HPDE6-E6E7 (cell line): ENCODE measurements around the gene ADCY4.

Experiments used
- DNase-seq: peaks from one replicate; pipeline ENCODE4 v3.0.0; 2011; ENCODE audit warnings: missing footprints; ENCODE audit errors: extremely low spot score

The ADCY4 gene

DNA sequence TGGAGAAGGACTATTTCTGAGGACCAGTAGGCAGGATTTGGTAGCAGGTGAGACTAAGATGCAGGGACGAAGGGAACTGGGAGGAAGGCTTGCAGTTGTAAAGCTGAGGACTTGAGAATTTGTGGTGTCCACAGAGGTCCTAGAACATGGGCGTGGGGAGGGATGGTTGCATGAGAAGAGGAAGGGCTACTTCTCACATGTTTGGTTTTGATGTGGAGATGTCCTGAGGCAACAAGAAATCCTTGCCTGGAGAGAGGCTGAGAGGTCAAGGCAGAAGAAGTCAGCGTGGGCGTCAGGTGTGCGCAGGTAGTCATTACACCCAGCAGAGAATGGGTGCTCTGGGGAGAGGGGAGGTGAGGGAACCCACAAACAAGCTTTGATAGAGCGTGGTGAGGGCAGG is 57.8 kb downstream of the ADCY4 start:
- no peak for DNase-seq

DNA sequence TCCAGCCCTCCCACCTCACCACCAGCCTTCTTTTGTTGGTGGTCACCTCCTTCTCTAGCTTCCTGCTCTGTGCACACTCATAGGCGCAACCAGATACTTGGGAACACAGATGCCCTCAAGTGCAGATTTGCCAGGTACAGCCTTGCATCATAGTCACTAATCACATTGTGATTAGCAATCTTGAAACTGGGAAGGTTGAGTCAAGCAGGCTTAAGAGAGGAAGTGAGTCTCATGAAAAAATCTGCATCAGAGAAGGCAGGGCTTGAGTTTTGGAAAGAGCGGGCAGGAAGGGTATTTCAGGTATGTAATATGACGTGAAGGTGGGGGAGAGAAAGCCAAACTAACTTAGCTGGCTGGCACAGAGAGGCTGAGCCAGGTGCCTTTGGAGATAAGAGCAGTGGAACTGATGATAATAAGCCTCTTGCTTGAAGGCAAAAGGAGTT is 60.7 kb downstream of the ADCY4 start:
- DNase-seq: peak; percentile 83

DNA sequence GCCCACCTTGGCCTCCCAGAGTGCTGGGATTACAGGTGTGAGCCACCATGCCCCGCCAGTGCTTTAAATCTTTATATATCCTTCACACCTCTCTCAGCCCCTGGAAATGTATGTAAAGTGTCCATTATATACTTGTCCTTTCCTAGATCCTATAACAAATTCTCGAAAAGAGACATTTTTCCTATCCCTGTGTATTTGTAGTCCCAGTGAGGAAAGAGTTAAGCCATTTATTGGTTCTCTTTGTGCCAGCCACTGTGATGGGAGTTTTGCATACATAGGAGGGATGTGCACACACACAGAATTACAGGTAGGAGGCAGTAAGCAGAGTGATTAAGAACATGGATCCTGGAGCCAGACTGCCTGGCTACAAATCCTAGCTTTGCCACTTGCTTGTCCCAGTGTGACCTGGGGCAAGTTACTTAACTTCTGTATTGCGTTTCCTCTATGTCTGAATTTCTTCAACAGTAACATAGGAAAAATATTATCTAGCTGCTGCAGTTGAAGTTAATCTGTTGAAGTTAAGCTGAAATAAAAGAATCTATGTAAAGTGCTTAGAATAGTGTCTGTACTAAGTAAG is 61.4 kb downstream of the ADCY4 start:
- no peak for DNase-seq

DNA sequence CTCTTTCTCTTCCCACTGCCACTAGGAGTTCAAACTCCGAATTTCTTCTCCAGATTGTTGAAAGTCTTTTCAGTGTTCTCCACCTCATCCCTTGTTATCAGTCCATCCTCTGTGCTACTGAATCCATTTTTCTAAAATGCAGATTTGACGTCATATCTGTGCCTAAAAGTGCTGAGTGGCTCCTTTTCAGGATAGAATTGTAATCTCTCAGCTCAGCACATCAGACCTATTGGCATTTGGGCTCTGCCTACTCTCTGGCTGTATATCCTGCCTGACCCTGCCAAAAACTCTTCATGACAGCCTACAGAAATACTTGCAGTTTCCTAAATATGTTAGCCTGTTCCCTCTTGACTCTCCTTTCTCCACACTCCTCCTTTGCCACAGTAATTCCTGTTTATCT is 62.4 kb downstream of the ADCY4 start:
- DNase-seq: no peak

DNA sequence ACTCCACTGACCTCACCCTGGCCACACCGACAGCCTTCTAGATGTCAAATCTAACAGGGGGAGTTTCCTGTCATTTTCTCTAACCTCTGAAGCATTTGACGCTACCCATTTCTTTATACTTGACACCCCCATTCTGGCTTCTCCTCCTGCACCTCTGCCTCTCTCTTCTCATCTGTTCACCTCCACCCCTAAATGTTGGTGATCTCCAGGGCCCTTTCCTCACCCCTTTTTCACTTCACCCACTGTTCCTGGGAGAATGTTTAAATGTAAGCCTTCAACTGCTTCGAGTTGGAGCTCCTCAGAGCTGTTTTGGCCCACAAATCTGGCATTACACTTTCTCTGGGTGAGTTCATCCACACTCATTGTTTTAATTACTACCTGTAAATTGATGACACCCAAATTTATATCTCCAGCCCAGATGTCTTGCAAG is 63.0 kb downstream of the ADCY4 start:
- DNase-seq: no peak

DNA sequence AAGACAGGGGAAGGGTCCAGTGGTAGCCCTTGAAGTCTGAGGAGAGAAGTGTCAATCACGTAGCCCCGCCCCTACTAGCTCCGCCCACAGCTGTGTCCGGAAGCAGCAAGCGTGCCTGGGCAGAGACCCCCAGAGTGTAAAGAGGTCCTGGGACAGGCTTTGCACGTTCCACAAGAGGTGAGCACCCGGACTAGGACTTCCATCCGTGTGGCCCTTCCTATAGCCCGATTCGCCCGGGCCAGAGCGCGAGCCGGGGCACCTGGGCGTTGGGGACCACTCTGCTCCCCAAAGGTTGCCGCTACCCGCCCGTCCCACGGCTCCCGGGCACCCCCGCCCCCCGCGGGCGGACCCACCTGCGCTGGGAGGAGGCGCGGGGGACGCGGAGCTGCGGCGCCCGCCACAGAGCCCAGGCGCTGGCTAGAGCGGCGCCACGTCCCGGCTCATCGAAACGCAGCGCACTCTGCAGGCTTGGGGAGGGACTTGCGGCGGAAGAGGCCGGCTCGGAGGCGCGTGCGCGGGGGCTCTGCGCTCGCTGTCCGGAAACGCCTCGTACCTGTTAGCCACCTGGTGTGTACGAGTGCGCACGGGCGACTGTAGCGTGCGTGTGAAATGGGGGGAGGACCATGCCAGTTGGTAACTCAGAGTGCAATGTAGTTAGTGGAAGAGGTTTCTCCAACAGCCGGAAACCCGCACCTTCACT is 63.6 kb downstream of the ADCY4 start, which contains the start of gene RABGGTA:
RABGGTA (minus strand) TSS at position 464 of the 700 bp plus-strand sequence. CDS start 482 bp downstream, outside the sequence.
- peak; percentile 93 for DNase-seq

DNA sequence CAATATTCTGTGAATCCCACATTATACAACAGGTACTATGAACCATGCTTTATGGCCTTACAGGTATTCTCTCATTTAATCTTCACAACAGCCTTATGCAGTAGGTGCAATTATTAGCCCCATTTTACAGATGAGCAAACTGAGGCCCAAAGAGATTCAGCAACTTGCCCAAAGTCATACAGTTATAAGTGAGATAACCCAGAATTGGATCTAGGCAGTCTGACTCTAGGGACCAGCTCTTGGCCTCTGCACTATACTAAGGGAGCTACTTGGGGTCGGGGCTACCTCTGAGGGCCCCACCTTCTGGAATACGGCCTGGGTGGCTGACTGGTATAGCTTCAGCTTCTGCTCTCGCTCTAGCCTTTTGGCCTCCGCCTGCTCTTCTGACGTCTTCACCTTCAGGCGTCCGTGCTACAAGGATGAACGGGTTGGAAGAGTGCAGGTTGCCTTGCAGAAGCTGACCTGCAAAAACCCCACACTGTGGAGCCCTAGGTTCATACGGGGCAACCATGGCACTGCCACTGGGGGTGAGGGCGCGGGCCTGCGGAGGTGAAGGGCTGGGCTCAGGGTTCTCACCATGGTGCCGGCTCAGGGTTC is 64.2 kb downstream of the ADCY4 start:
- DNase-seq: no peak

DNA sequence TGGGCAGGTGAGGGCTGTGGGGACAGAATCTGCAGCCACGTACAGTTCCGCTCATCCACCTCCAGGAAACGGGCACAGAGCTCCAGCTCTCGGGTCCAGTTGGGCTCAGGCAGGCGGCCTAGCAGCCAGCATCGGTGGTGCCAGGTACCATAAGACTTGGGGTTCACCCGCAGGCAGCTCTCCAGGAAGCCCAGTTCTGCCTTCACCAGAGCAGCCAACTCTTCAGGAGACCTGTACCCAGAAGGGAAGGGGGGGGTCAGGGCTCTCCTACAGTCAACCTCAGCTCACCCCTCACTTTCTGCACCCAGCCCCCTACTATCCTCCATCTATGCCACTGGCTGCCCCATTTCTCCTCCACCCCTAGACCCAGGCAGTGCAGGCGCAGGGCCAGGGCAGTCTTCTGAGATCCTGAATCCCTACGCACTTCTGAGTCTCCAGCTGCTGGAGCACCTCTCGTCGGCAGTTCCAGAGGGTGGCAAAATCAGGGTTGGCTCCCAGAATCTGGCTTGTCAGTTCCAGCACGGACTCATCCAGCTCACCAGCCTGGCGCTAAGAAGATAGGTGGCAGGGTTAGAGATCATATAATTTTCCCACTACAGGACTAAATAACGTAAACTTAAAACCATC is 64.8 kb downstream of the ADCY4 start:
- DNase-seq: no peak

DNA sequence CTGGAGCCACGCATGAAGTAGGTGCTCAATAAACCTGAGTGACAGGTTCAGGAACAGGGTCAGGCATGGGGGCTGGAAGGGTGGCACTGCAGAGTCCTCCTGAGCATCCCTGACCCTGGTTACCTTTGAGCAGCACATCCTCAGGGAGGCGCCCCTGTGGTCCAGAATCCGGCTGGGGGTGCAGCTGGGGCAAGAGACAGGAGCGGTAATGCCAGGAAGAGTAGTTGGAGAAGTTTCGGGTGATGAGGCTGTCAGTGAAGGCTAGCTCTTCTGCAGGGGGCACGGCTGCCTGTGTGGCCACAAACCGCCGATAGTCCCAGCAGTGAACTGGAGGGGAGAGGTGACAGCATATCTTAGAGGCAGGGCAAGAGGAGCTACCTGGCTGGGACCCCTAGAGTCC is 65.5 kb downstream of the ADCY4 start:
- no peak for DNase-seq
